ENCODE data around the gene RUNX1.

Gene RUNX1

GRCh38 chr21:35035116-35035515 lies 14.0 kb downstream of the RUNX1 start:
- no peak for DNase-seq

DNA sequence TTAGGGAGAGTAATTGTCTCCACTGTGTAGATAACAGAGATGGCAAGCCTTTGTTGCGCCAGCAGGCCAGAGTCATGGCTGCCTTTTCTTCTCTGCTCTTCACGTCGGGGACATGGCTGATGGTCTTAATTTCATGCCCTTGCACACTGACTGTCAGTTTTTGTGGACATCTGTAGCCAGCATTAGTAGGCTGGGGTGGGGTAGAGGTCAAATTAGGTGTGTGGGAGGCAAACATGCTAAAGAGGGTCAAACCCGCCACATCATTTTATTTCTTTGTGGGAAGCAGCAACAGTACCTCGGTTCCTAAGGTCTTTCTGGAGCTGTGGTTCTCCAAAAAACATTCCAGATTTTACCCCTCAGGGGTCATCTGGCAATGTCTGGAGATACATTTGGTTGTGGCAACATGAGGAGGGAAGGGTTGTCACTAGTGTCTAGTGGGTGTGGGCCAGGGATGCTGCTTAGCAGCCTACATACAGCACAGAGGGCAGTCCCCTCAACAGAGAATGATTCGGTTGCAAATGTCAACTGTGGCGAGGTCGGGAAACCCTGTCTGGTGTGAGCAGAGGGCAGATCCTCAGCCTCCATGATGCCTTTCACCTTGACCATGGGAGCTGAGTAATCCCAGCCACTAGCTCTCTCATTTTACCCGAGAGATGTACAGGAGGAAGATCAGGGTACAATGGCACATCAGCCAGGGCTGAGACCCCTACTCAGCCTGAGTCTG lies 14.7 kb downstream of the RUNX1 start:
- DNase-seq = no peak

DNA sequence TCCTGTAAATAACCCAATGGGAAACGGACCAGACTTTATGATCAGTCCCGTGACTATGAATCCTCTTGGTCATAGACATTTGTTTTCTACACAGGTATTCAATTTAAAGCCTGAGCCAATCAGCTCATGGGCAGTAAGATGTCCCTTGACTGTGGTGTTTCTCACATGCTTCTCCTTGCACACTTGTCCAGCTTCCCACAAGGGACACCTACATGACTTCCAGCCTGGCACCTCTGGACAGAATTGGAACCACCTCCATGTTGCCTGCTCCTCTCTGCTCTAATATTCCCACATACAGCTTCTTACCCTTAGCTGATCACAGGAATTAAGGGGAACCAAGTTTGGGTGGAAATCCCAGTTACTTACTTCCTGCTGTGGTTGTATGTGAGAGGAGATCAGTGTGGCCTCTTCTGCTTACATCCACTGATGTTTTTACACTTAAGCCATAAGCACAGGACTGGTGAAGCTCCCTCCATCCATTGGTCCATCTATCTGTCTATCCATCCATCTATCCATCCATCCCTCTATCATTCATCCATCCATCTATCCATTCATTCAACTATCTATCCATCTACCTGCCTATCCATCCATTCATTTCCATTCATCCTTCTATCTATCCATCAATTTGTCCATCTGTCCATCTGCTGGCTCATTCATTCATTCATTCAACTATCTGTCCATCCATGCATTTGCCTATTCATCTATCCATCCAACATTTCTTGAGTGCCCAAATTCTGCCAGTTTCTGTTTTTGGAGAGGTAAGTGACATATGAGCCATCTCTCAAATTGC lies 16.4 kb downstream of the RUNX1 start:
- DNase-seq = no peak

- DNase-seq = no peak
These were observed 20.6 kb downstream of the RUNX1 start for GRCh38 chr21:35028451-35028978.

DNA sequence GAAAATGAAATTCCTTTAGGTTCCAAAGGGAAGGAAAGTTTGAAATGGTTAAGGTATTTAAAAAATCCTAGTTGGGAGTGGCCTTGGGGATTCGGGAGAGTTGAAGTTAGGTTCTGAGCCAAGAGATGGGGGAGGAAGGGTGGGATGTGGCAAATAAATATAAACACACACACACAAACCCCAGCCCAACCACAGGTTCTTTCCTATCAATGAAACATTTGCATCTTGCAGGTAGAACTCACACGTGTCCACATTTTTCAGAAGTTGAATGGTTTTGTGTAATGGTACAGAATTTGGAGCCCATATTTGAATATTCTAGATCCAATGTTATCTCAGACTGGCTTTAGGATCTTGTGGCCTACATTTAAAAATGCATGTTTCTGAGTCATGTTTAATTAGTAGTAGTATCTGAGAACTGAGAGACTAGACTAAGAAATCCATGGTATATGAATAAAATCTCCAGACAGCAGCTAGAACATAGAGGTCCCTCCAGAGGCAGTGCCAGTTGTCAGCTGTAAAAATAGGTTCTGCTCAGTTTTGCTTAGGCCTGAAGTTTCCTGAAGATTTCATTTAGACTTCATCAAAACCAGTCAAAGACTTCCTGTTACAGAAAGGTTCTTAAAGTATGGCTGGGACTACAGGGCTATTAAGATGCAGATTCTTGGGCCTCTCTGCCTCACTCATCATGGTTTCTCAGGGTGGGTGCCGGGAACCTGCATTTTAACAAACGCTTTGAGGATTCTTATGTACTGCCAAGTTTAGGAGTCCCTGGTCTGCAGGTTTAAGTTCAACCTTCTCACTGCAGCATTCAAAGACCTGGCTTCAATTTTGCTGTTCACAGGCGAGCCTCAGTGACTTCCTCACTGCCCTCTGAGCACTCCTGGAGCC lies 21.3 kb downstream of the RUNX1 start:
- DNase-seq = no peak

DNA sequence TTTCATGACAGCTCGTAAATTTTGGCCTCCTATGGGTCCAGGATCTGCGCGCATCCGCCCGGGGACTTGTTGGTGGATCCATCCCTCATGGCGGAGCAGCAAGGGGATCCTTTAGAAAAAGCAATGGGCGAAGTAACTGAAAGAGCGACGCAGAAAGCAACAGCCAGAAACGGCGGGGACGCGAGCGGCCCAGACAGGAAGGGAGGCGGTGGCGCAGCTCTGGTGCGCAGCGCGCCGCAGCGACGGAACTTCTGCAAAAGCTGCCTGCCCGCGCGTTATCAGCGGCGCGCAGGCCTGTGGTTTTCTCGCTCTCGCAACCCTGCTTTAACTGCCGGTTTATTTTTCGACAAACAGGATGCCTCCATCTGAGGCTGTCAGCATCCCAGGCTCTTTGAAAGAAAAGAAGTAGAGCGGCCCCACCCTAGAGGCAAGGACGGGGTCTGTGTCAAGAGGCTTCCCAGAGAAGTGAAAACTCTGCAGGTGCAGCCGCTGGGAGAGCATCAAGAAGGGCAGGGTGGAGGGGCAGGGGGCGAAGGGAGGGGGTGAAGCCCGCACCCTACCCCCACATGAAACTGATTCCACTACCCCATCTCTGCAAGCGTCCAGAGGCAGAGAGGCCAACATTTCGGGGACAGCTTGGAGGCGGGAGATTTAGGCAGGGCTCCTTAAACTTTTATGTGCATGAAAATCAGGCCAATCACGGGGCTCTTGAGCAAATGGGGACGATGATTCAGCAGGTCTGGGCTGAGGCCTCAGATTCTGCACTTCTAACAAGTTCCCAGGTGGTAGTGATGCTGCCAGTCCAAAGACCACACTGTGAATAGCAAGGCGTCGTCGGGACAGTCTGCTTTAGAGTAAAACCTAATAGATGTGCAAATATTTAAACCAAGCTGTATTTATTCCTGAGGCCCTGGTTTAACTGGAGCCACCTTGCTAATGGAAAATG lies 22.2 kb downstream of the RUNX1 start:
- DNase-seq = peak; percentile 76

- DNase-seq = no peak
These were observed 23.0 kb downstream of the RUNX1 start for GRCh38 chr21:35026153-35026500.

DNA sequence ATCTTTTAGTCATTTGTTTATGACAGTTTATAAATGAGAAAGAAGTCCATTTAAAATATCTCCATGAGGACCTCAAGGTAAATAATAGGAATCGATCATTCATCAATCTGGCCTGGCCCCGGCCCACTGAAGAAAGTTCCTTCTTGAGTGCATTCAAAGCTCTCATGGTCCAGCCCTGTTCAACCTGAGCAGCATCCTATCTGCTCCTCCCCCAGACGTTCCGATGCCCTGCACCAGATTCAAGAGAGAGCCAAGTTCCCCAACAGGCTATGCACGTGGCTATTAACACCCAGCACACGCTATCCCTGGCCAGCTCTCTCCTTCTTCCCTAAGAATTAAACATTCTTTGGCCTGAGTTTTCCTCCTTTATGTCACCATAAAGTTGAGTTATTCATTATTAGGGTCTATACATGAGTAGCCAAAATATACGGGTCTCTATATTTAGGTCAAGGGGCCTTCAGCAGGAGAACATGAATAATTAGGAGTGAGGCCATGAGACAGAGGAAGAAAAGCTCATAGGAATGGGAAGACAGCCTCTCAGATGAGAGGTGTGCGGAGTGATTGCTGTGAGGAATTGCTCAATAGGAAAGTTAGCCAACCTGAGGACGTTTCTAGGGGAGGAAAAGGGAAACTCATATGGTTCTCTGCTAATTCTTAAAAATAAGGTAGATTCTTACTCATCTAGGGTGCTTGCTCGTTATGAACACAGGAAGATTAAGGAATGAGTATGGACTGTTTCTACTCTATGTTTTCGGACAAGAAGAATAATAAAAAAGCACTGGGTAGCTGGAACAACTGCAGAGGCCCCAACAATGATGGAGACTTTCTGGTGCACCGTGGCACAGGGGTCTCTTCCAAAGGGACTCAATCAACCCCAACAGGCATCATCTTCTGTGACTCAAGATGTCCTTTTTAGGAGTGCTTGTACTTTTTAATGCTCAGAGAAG lies 23.6 kb downstream of the RUNX1 start:
- no peak for DNase-seq

GRCh38 chr21:35024513-35024912 lies 24.6 kb downstream of the RUNX1 start:
- DNase-seq = no peak

DNA sequence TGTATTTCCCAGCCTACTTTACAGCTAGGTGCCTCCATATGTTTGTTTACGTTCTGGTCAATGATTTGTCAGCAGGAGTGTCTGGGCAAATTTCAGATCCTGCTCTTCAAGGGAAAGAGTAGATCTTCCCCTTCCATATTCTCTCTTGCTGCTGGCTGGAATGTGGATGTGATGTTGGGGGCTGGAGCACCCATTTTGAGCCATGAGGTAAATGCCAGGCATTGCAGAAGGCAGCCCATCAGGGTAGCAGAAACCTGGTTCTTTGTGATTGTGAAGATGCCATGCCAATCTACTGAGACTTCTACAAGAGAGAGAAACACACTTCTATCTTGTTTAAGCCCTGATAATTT lies 25.1 kb downstream of the RUNX1 start:
- DNase-seq = no peak

- DNase-seq = no peak
These were observed 25.6 kb downstream of the RUNX1 start for GRCh38 chr21:35023396-35024070.

GRCh38 chr21:35021546-35021945 lies 27.6 kb downstream of the RUNX1 start:
- no peak for DNase-seq

DNA sequence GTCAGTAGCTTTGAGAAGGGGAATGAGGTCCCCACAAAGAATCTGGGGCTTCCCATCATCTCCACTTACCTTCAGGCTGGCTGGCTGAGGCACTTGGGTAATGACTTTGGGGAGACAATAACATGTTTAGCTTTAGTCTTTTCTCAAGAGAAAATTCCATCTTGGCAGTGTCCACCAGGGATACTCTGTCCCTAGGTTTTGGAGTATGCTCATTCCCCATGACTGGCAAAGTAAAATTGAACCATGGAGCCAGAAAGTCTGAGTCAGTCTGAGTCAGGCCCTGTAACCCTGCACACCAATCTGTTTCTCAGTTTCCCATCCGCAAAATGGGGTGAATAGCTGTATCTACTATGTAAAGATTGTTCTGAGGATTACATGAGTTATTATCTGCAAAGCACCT lies 28.2 kb downstream of the RUNX1 start:
- no peak for DNase-seq

GRCh38 chr21:35020436-35020835 lies 28.7 kb downstream of the RUNX1 start:
- no peak for DNase-seq

DNA sequence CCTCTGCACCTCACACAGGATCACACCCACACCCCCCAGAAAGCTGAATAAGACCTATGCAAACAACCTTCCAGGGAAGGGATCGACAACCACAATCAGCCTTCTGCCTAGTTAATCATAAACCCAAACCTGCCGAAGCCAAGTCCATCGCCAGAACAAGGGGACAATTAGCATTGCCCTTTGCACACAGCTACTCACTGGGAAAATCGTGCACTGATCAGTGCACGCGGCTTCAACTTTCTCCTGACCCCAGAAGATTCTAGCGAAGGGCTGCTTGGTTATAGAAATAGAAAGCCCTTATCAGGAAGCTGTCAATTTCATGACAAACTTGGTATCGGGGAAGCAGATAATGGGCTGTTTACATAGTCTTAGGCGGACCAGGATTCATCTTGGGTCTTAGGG lies 29.5 kb downstream of the RUNX1 start:
- DNase-seq = no peak

DNA sequence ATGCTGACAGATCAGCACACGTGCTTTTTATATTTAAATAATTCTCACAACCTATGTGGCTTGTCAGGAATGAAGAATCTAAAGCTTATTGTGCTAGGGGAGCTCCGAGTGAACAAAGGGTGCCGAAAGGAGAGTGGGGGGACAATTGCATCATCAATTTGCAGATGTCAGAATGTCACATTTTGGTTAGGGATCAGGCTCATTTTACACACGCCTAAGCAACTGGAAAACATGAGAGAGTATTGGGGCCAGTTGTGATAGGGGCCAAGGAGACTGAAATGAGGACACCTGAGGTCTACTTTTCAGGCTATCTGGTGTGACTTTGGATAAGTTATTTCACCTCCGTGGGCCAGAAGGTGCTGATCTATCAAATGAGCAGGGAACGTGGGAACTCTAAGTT lies 31.8 kb downstream of the RUNX1 start:
- no peak for DNase-seq

- no peak for DNase-seq
These were observed 32.4 kb downstream of the RUNX1 start for GRCh38 chr21:35016517-35017188.

DNA sequence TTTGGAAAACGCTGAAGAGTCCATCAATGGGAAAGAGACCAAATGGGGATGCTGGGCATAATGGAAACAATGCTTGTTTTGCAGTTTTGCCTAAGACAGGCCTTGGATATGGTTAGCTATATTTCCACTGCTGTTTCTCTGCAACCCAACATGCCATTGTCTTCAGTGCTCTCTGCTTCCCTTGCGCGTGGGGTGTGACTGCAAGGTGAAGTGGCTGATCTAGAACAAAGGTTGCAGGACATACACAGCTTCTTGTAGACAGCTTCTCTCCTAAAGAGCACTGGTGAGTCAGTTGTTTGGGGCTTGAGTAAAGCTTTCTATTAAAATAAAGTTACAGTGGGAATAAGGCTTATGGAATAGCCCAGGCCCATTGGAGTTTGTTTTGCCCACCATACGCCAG lies 33.0 kb downstream of the RUNX1 start:
- DNase-seq = no peak

DNA sequence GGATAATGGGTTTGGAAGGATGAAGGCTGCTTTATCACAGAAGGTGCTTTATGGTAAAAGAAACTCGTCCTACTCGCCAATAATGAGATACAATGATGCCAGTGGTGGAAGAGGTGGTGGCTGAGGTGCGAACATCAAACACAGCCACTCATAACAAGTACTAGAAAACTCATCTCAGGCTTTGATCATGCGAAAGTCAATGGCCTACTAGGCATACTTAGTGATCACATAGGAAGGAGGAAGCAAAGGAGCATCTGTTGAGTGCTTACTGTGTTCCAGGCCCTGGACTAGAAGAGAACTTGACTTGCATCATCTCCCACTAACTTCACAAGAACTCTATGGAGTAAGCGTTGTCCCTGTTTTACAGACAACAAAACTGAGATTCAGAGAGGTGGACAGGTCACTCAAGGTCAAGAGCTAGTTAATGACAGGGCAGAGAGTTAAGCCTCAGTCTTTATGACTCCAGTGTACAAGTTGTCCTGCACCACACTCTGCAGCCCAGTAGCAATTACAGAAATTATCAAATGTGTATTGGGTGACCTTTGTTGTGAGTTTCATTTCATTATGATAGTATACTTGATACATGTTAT lies 33.6 kb downstream of the RUNX1 start:
- DNase-seq = no peak

Data from retina (tissue), 1 donor.